ENCODE measurements around the gene HDAC9. TPM values are rescaled to one million over a fixed set of nuclear protein-coding genes. Genes with fewer than 3 reads are reported as not detected.

HDAC9 gene
- total RNA-seq, 2 experiments from 2014 or later: 0.55 to 0.65 TPM

DNA sequence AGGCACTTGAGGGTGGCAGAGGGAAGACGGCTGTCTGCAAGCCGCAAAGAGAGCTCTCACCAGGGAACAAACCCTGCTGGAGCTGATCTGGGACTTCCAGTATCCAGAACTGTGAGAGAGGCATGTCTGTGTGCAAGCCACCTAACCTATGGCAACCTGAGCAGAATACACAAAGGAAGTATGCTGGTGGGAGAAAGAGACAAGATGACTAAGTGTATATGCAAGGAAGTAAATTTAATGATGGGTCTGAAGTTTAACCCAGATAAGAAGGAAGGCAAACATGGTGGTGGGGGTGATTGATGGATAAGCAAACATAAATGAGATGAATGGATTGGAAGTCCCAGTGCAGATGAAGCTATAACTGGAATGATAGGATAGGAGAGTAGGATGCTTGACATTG lies 328.6 kb downstream of the HDAC9 start:
- H3K4me1 Mint-ChIP-seq: no peaks in the 10 kb centered on the region
- H3K9me3 Mint-ChIP-seq: peaks cover 2% of the 10 kb centered on the region
- no peak for DNase-seq
- POLR2A ChIA-PET: no interaction called here
- no peak overlapping the region for H3K4me3 Mint-ChIP-seq
- CTCF ChIA-PET: no interaction called here
- H3K36me3 Mint-ChIP-seq (ENCODE audit: low read depth): no peaks in the 10 kb centered on the region
- no peaks in the 10 kb centered on the region for H3K27me3 Mint-ChIP-seq
- no peak overlapping the region for H3K27ac Mint-ChIP-seq

- CTCF ChIA-PET: no interaction called here
- DNase-seq: no peak
- Mint-ChIP-seq H3K4me1 (no peaks in the 10 kb centered on the region), H3K27me3 (no peaks in the 10 kb centered on the region), H3K9me3 (peaks cover 7% of the 10 kb centered on the region), H3K27ac (no peak overlapping the region), H3K4me3 (no peak overlapping the region), H3K36me3 (ENCODE audit: low read depth) (no peaks in the 10 kb centered on the region)
- POLR2A ChIA-PET: no interaction called here
Observed at GRCh38 chr7:18828260-18828993, 332.9 kb downstream of the HDAC9 start.

GRCh38 chr7:18828994-18829857 lies 333.7 kb downstream of the HDAC9 start:
- Mint-ChIP-seq H3K4me1 (no peaks in the 10 kb centered on the region), H3K4me3 (no peak overlapping the region), H3K27ac (no peak overlapping the region), H3K27me3 (no peaks in the 10 kb centered on the region), H3K36me3 (ENCODE audit: low read depth) (no peaks in the 10 kb centered on the region), H3K9me3 (peaks cover 10% of the 10 kb centered on the region)
- ChIA-PET POLR2A (no interaction called here), CTCF (no interaction called here)
- DNase-seq: no peak

DNA sequence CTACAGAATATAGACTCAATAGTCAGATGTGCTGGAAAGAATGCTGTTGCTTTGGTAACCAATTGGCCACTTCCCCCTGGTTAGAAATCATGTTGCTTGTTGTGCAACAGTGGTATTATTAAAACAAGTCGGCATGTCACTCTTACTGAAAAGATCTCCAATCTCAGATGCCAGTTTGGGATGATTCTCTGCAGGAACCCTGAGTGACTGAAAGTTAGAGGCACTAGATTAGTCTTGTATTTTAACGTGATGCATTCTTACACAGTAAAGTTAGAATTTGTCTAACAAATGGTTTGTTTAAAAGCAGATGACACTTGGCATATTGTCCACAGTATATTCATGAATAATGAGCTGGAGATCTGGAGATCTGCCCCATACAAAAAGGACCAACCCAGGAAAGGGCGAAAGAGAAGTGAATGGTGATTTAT lies 334.3 kb downstream of the HDAC9 start:
- Mint-ChIP-seq H3K36me3 (ENCODE audit: low read depth) (no peaks in the 10 kb centered on the region), H3K4me1 (no peaks in the 10 kb centered on the region), H3K27ac (no peak overlapping the region), H3K27me3 (no peaks in the 10 kb centered on the region), H3K9me3 (peaks cover 10% of the 10 kb centered on the region), H3K4me3 (no peak overlapping the region)
- DNase-seq: no peak
- POLR2A ChIA-PET: no interaction called here
- CTCF ChIA-PET: no interaction called here

GRCh38 chr7:18831419-18831818 lies 335.9 kb downstream of the HDAC9 start:
- no peaks in the 10 kb centered on the region for H3K27me3 Mint-ChIP-seq
- no peaks in the 10 kb centered on the region for H3K36me3 Mint-ChIP-seq (ENCODE audit: low read depth)
- H3K9me3 Mint-ChIP-seq: peaks cover 11% of the 10 kb centered on the region
- H3K4me1 Mint-ChIP-seq: no peaks in the 10 kb centered on the region
- H3K27ac Mint-ChIP-seq: no peak overlapping the region
- H3K4me3 Mint-ChIP-seq: no peak overlapping the region
- POLR2A ChIA-PET: no interaction called here
- CTCF ChIA-PET: no interaction called here
- DNase-seq: no peak

GRCh38 chr7:18831943-18832342 lies 336.4 kb downstream of the HDAC9 start:
- Mint-ChIP-seq H3K4me3 (no peak overlapping the region), H3K4me1 (no peaks in the 10 kb centered on the region), H3K9me3 (peaks cover 11% of the 10 kb centered on the region), H3K27ac (no peak overlapping the region), H3K27me3 (no peaks in the 10 kb centered on the region), H3K36me3 (ENCODE audit: low read depth) (no peaks in the 10 kb centered on the region)
- no peak for DNase-seq
- POLR2A ChIA-PET: no interaction called here
- CTCF ChIA-PET: no interaction called here

GRCh38 chr7:18834577-18834976 lies 339.0 kb downstream of the HDAC9 start:
- ChIA-PET CTCF (no interaction called here), POLR2A (no interaction called here)
- Mint-ChIP-seq H3K4me3 (no peak overlapping the region), H3K27ac (no peak overlapping the region), H3K9me3 (peaks cover 11% of the 10 kb centered on the region), H3K36me3 (ENCODE audit: low read depth) (no peaks in the 10 kb centered on the region), H3K27me3 (no peaks in the 10 kb centered on the region), H3K4me1 (no peaks in the 10 kb centered on the region)
- DNase-seq: no peak

DNA sequence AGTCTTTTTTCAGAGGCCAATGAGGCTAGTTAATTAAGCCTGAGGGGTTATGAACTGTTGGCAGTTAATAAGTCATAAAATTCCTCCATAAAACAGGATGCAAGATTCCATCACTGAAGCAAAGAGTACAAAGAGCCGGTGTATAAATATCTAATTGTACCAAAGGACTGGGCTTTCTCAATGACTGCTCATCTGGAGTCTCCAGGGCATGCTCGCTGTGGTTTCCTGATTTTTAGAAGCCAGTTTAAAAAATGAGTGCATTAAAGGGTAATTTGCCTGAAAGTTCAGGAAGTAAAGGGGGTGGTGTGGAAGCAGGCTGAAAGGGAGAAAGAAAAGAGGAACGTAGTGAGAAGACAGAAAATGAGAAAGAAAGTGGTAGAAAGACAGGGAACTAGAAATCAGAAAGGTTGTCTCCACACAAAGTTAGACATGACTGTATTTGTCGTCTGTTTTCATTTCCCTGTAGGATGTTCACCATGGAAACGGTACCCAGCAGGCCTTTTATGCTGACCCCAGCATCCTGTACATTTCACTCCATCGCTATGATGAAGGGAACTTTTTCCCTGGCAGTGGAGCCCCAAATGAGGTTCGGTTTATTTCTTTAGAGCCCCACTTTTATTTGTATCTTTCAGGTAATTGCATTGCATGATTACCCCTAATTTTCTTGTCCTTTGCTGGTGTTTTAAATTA lies 339.6 kb downstream of the HDAC9 start:
- Mint-ChIP-seq H3K9me3 (peaks cover 8% of the 10 kb centered on the region), H3K27ac (no peak overlapping the region), H3K4me3 (no peak overlapping the region), H3K4me1 (no peaks in the 10 kb centered on the region), H3K36me3 (ENCODE audit: low read depth) (no peaks in the 10 kb centered on the region), H3K27me3 (no peaks in the 10 kb centered on the region)
- ChIA-PET CTCF (no interaction called here), POLR2A (no interaction called here)
- no peak for DNase-seq

DNA sequence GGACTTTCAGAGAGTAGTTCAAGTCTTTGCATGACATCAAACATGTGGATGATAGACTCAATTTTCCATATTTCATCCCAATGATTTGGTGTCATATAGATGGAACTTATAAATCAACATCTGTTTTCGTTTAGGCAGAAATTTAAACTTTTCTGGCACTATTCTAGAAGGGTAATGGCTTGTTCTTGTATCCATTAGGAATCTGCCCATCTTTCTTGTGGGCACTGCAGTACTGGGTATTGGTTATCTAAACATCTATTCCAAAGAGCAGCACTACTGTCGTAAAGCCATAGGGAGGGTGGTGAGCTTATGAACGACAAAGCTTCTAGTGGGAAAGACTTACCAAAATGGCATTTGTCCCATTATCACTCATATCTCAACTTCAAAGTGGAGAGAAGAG lies 348.4 kb downstream of the HDAC9 start:
- ChIA-PET POLR2A (no interaction called here), CTCF (no interaction called here)
- Mint-ChIP-seq H3K36me3 (ENCODE audit: low read depth) (no peaks in the 10 kb centered on the region), H3K27me3 (no peaks in the 10 kb centered on the region), H3K4me1 (no peaks in the 10 kb centered on the region), H3K4me3 (no peak overlapping the region), H3K27ac (no peak overlapping the region), H3K9me3 (no peaks in the 10 kb centered on the region)
- DNase-seq: no peak

GRCh38 chr7:18844735-18845134 lies 349.2 kb downstream of the HDAC9 start:
- Mint-ChIP-seq H3K9me3 (no peaks in the 10 kb centered on the region), H3K27me3 (no peaks in the 10 kb centered on the region), H3K4me1 (no peaks in the 10 kb centered on the region), H3K4me3 (no peak overlapping the region), H3K36me3 (ENCODE audit: low read depth) (no peaks in the 10 kb centered on the region), H3K27ac (no peak overlapping the region)
- no peak for DNase-seq
- POLR2A ChIA-PET: no interaction called here
- CTCF ChIA-PET: no interaction called here

DNA sequence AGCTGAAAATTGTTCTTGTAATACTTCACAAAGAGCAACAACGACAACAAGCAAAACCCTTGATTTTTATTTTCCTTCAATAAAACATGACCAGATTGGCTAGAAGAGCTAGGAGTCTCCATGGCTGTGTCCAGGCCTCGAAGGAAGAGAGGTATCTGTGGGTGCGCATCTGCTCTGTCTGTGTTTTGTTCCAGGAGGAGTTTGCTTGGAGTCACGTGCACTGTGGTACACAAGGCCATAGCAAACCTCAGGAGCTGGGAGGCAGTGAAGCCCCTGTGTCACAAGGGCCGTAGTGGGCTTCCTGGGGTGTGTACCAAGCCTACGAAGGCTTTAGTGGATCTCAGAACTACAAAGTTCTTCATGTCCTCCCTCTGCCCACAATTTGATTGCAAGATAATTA lies 350.2 kb downstream of the HDAC9 start:
- ChIA-PET POLR2A (no interaction called here), CTCF (no interaction called here)
- H3K4me3 Mint-ChIP-seq: no peak overlapping the region
- no peak for DNase-seq
- no peak overlapping the region for H3K27ac Mint-ChIP-seq
- no peaks in the 10 kb centered on the region for H3K36me3 Mint-ChIP-seq (ENCODE audit: low read depth)
- no peaks in the 10 kb centered on the region for H3K27me3 Mint-ChIP-seq
- no peaks in the 10 kb centered on the region for H3K4me1 Mint-ChIP-seq
- no peaks in the 10 kb centered on the region for H3K9me3 Mint-ChIP-seq

- Mint-ChIP-seq H3K4me1 (no peaks in the 10 kb centered on the region), H3K27ac (no peak overlapping the region), H3K4me3 (no peak overlapping the region), H3K36me3 (ENCODE audit: low read depth) (no peaks in the 10 kb centered on the region), H3K27me3 (no peaks in the 10 kb centered on the region), H3K9me3 (peaks cover 6% of the 10 kb centered on the region)
- DNase-seq: no peak
- ChIA-PET POLR2A (no interaction called here), CTCF (no interaction called here)
Observed at GRCh38 chr7:18846765-18847215, 351.2 kb downstream of the HDAC9 start.

DNA sequence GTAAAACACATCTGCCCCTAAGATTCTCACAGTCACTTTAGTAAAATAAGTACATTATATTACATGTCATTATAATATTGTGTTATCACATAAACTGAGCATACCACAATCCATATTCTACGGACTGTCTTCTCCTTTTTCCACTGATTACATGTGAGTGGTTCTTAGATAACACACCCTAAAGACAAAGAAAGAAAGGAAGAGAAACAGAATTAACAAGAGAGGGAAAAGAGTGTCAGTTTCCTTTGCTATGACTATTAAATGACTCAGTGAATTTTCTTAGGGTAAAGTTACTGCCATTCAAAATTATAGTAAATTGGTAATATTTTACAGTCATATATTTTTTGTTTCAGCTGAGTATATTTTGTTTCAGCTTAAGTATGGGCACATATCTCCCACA lies 353.6 kb downstream of the HDAC9 start:
- ChIA-PET CTCF (no interaction called here), POLR2A (no interaction called here)
- H3K4me3 Mint-ChIP-seq: no peak overlapping the region
- no peaks in the 10 kb centered on the region for H3K4me1 Mint-ChIP-seq
- H3K27me3 Mint-ChIP-seq: no peaks in the 10 kb centered on the region
- no peaks in the 10 kb centered on the region for H3K36me3 Mint-ChIP-seq (ENCODE audit: low read depth)
- no peak overlapping the region for H3K27ac Mint-ChIP-seq
- H3K9me3 Mint-ChIP-seq: peaks cover 11% of the 10 kb centered on the region
- DNase-seq: no peak
